ENCODE measurements around the gene OR4N5. TPM values are rescaled to one million over a fixed set of nuclear protein-coding genes. Genes with fewer than 3 reads are reported as not detected.

The OR4N5 gene
- total and polyA plus RNA-seq, 2 of the 8 experiments (the other 6 are each of a cell fraction or from before 2014, with no cell fraction given), result not detected

GRCh38 chr14:20176330-20176729, 37.7 kb downstream of the OR4N5 start:
- no peak overlapping the region for H3K4me3 ChIP-seq (ENCODE audit: extremely low read depth in 1 of 4, insufficient read depth in 2 of 4, low read depth in 3 of 4, low read length in 4 of 4)
- no peak overlapping the region for H3K4me2 ChIP-seq (ENCODE audit: insufficient read depth in 1 of 2, low read depth in 2 of 2, low read length in 2 of 2)
- H4K20me1 ChIP-seq (replicated peaks in 1 of 2; ENCODE audit: control insufficient read depth in 1 of 2, insufficient read depth in 2 of 2, low read length in 2 of 2), result no peaks in the 10 kb centered on the region
- no peak overlapping the region for H3K27ac ChIP-seq (ENCODE audit: low read depth, low read length)
- no peak overlapping the region for H4K8ac ChIP-seq (ENCODE audit: extremely low read depth, insufficient read depth, low read length)
- no peak overlapping the region for H2BK5ac ChIP-seq (ENCODE audit: low read depth, low read length)
- H2BK15ac ChIP-seq (ENCODE audit: low read length), result no peak overlapping the region
- H3K18ac ChIP-seq (ENCODE audit: extremely low read depth, low read length), result no peak overlapping the region
- H4K91ac ChIP-seq (replicated peaks; ENCODE audit: insufficient read length, low read length), result no peak overlapping the region
- ChIA-PET POLR2A (ENCODE audit: partially characterized antibody) (no interaction called here), CTCF (ENCODE audit: partially characterized antibody) (no interaction called here)
- H3K79me1 ChIP-seq (ENCODE audit: low read depth, low read length), result no peaks in the 10 kb centered on the region
- no peak for DNase-seq (ENCODE audit: low read depth in 1 of 2, low spot score in 2 of 2)
- no peak overlapping the region for H3K14ac ChIP-seq (ENCODE audit: insufficient read length)
- no peak overlapping the region for H2BK120ac ChIP-seq (replicated peaks; ENCODE audit: low read depth, low read length)
- no peaks in the 10 kb centered on the region for H3K36me3 ChIP-seq (ENCODE audit: control insufficient read depth in 2 of 4, insufficient read depth in 4 of 4, low read length in 3 of 4)
- H3K4ac ChIP-seq (replicated peaks; ENCODE audit: insufficient read length, low read depth, low read length), result no peak overlapping the region
- no peak for FAIRE-seq
- no peak overlapping the region for H3K9ac ChIP-seq (replicated peaks in 1 of 4; ENCODE audit: extremely low read depth in 1 of 4, low read depth in 3 of 4, low read length in 3 of 4)
- no peak overlapping the region for H2AK5ac ChIP-seq (ENCODE audit: low read depth, low read length)
- no peak overlapping the region for H4K5ac ChIP-seq (ENCODE audit: insufficient read length, low read depth, low read length)
- H3K23ac ChIP-seq (ENCODE audit: insufficient read length), result no peak overlapping the region
- no peaks in the 10 kb centered on the region for H3K79me2 ChIP-seq (ENCODE audit: control insufficient read depth in 1 of 2, insufficient read depth in 2 of 2, low read length in 2 of 2)
- H3K56ac ChIP-seq (replicated peaks; ENCODE audit: insufficient read length, low read depth, low read length), result no peak overlapping the region
- H3K4me1 ChIP-seq (replicated peaks in 1 of 4; ENCODE audit: control insufficient read depth in 3 of 4, insufficient read depth in 4 of 4, low read length in 3 of 4), result no peaks in the 10 kb centered on the region
- WGBS, 2 experiments (ENCODE audit: extremely low coverage in 1 of 2, insufficient coverage in 1 of 2, insufficient read length in 1 of 2, insufficient replicate concordance in 2 of 2, low coverage in 1 of 2, low lambda C conversion rate in 2 of 2, missing lambda C conversion rate in 1 of 2), result 66% methylated on average over 6 of the region's 6 CpGs; no CpG with 5 or more reads in 1 of the 2 experiments
- H2AFZ ChIP-seq (ENCODE audit: low read length), result no peak overlapping the region
- no peak overlapping the region for H2BK20ac ChIP-seq (ENCODE audit: low read length)
- no peak overlapping the region for H2BK12ac ChIP-seq (ENCODE audit: low read depth, low read length)
- peaks cover 46 to 56% of the 10 kb centered on the region in 2 experiments for H3K9me3 ChIP-seq (ENCODE audit: insufficient read depth in 2 of 2, low read depth in 1 of 2, low read length in 1 of 2)
- H3K23me2 ChIP-seq (ENCODE audit: low read depth, low read length), result peaks cover 2% of the 10 kb centered on the region; the same call in 1 of the 2 replicates
- H3K27me3 ChIP-seq (replicated peaks in 1 of 4; ENCODE audit: control insufficient read depth in 3 of 4, extremely low read depth in 1 of 4, insufficient read depth in 3 of 4, low read length in 3 of 4), result no peaks in the 10 kb centered on the region
- no peak for TF ChIP-seq TBP (IDR thresholded peaks at IDR 0.05; ENCODE audit: low read depth, low read length)
- no peak for TF ChIP-seq GTF2F1 (IDR thresholded peaks at IDR 0.05; ENCODE audit: borderline replicate concordance, low read depth, low read length)
- no peak for TF ChIP-seq USF2 (IDR thresholded peaks at IDR 0.05; ENCODE audit: low read length)
- TF ChIP-seq SIN3A (conservative IDR thresholded peaks at IDR 0.05 in 1 of 2, IDR thresholded peaks at IDR 0.05 in 1 of 2; ENCODE audit: low read depth in 1 of 2, low read length in 2 of 2), result no peak
- no peak for TF ChIP-seq POLR2A (IDR thresholded peaks at IDR 0.05; ENCODE audit: control extremely low read depth in 1 of 2, low read depth in 2 of 2, low read length in 2 of 2)
- no peak for TF ChIP-seq TEAD4 (IDR thresholded peaks at IDR 0.05; ENCODE audit: low read depth, low read length)
- no peak for TF ChIP-seq EP300 (IDR thresholded peaks at IDR 0.05; ENCODE audit: borderline replicate concordance in 1 of 2, low read depth in 2 of 2, low read length in 2 of 2)
- TF ChIP-seq ASH2L (IDR thresholded peaks at IDR 0.05; ENCODE audit: low read length), result no peak
- TF ChIP-seq CHD2 (IDR thresholded peaks at IDR 0.05; ENCODE audit: low read length), result no peak
- no peak for TF ChIP-seq TAF7 (optimal IDR thresholded peaks at IDR 0.05; ENCODE audit: borderline replicate concordance, low read depth, low read length)
- TF ChIP-seq CBX5 (IDR thresholded peaks at IDR 0.05; ENCODE audit: low read depth, low read length), result no peak
- no peak for TF ChIP-seq PHF8 (conservative IDR thresholded peaks at IDR 0.05; ENCODE audit: low read depth, low read length)
- TF ChIP-seq SP2 (IDR thresholded peaks at IDR 0.05; ENCODE audit: low read length), result no peak
- no peak for TF ChIP-seq KDM4A (IDR thresholded peaks at IDR 0.05; ENCODE audit: low read depth, low read length, severe bottlenecking)
- no peak for TF ChIP-seq SIRT6 (IDR thresholded peaks at IDR 0.05; ENCODE audit: low read length)
